ENCODE measurements around the gene LPP. TPM values are rescaled to one million over a fixed set of nuclear protein-coding genes. Genes with fewer than 3 reads are reported as not detected.

Gene LPP
- total and polyA plus RNA-seq, 2 of the 4 experiments (the other 2 are of a cell fraction): 16.0 to 130 TPM

GRCh38 chr3:188707381-188708288, 553.7 kb downstream of the LPP start:
- WGBS, 2 experiments (ENCODE audit: extremely low coverage in 2 of 2, insufficient read length in 1 of 2): 90% methylated on average over 2 of the region's 12 CpGs; no CpG with 5 or more reads in 1 of the 2 experiments
- peak; percentile 25 for DNase-seq

More at GRCh38 chr3:188707381-188708288, 553.7 kb downstream of the LPP start:
- Histone ChIP-seq H2BK5ac (ENCODE audit: low read depth, low read length, poor library complexity, severe bottlenecking) (peak overlapping the region; percentile 15), H3K9me3 (ENCODE audit: control insufficient read depth, insufficient read depth, low read length) (no peaks in the 10 kb centered on the region), H4K91ac (ENCODE audit: insufficient read depth, low read depth, low read length) (no peak overlapping the region), H4K5ac (ENCODE audit: low read depth, low read length) (0 out of 2 replicates have a peak overlapping the region, but pooled peaks have one; percentile 67), H3K27ac (ENCODE audit: insufficient read depth, low read length) (peak overlapping the region; percentile 27; the same call in 1 of the 2 replicates), H3K27me3 (ENCODE audit: control insufficient read depth, insufficient read depth, low read length) (no peaks in the 10 kb centered on the region), H2AK5ac (ENCODE audit: low read depth, low read length) (no peak overlapping the region; the same call in 1 of the 2 replicates), H3K14ac (replicated peaks; ENCODE audit: low read depth, low read length) (peak overlapping the region; percentile 50; the same call in 1 of the 2 replicates), H3K4me3 (ENCODE audit: insufficient read depth, low read depth, low read length) (no peak overlapping the region), H3K36me3 (ENCODE audit: control insufficient read depth, insufficient read depth, low read length) (peaks cover 3% of the 10 kb centered on the region), H3K56ac (ENCODE audit: extremely low read depth, insufficient read depth, low read length) (no peak overlapping the region), H3K18ac (ENCODE audit: low read depth, low read length) (peak overlapping the region; percentile 70), H2AK9ac (replicated peaks; ENCODE audit: low read depth, low read length, poor library complexity) (no peak overlapping the region), H3K79me1 (ENCODE audit: low read depth in 1 of 2, low read length in 2 of 2) (peaks cover 19 to 72% of the 10 kb centered on the region in 2 experiments), H2BK15ac (ENCODE audit: low read depth, low read length) (no peak overlapping the region), H4K8ac (ENCODE audit: low read depth in 2 of 2, low read length in 2 of 2) (no peak overlapping the region), H3K4ac (ENCODE audit: low read depth, low read length) (peak overlapping the region; percentile 26; the same call in 1 of the 2 replicates), H2AFZ (replicated peaks; ENCODE audit: low read length, poor library complexity) (peak overlapping the region; percentile 36), H3K4me1 (ENCODE audit: control insufficient read depth, insufficient read depth, low read length) (peaks cover 14% of the 10 kb centered on the region), H3K23ac (ENCODE audit: low read depth, low read length) (no peak overlapping the region), H3K9ac (ENCODE audit: low read depth, low read length) (no peak overlapping the region), H3K9me1 (ENCODE audit: insufficient read depth, low read length) (peaks cover 13% of the 10 kb centered on the region), H2BK120ac (ENCODE audit: low read depth, low read length) (no peak overlapping the region), H4K20me1 (ENCODE audit: insufficient read depth, low read length) (peaks cover 31% of the 10 kb centered on the region), H3K4me2 (ENCODE audit: low read depth, low read length) (no peak overlapping the region), H2BK20ac (ENCODE audit: low read depth, low read length) (no peak overlapping the region)
- ChIA-PET POLR2A (ENCODE audit: unreplicated experiment) (no interaction called here), CTCF (interaction anchor here (0.5 to 1.0 kb wide), 3 partner anchors 16 to 63 kb away, joined by 3 to 4 read pairs (median 3); no protein-coding TSS in a partner anchor)
- intact Hi-C loops (cut with micrococcal nuclease): no loop called here
- ATAC-seq (ENCODE audit: low read depth): no peak
- no TSS peak for BruUV-seq (replicated peaks)
- dilution Hi-C loops (cut with HindIII; ENCODE audit: low sequenced_read_pairs, unreplicated experiment): no loop called here
- in situ Hi-C loops (cut with MboI; ENCODE audit: low sequenced_read_pairs): no loop called here
- TF ChIP-seq CTCF (conservative IDR thresholded peaks at IDR 0.05; ENCODE audit: low read depth, low read length) (no peak), BHLHE40 (IDR thresholded peaks at IDR 0.05; ENCODE audit: low read depth, low read length) (peak; percentile 19; the same call in 1 of the 2 replicates), NFE2L2 (IDR thresholded peaks at IDR 0.05; ENCODE audit: low read depth, low read length) (no peak), RFX5 (IDR thresholded peaks at IDR 0.05; ENCODE audit: low read depth, low read length) (no peak), FOS (IDR thresholded peaks at IDR 0.05; ENCODE audit: low read depth, low read length) (peak; percentile 33; the same call in 1 of the 2 replicates), MAFK (IDR thresholded peaks at IDR 0.05; ENCODE audit: low read depth, low read length) (peak; percentile 64)
